Neural progenitor cell (in vitro differentiated cells): ENCODE data around the gene TRNAU1AP. TPM values are rescaled to one million over a fixed set of nuclear protein-coding genes. Genes with fewer than 3 reads are reported as not detected.
"Not testable (repeated sequence)": the region's sequence is repeated elsewhere in the genome, so short reads cannot be mapped to it uniquely, and the experiment has no call there.

Experiments used
- DNase-seq: peaks from one replicate; pipeline ENCODE4 v3.0.0-alpha.2; 2016; ENCODE audit warnings: low spot score
- H2AFZ ChIP-seq: fragments of 200-600 bp; sonication (generic); replicated peaks from 2 replicates; pipeline ENCODE4 v1.6.1; 2016; ENCODE audit warnings: antibody characterized with exemption
- H3F3A ChIP-seq: fragments of 200-600 bp; sonication (generic); 2 replicates; pipeline ENCODE4 v1.6.1; 2016; ENCODE audit warnings: antibody characterized with exemption, low read depth
- H3K27ac ChIP-seq: fragments of 200-600 bp; sonication (generic); 2 replicates; pipeline ENCODE4 v1.5.1; 2016; ENCODE audit warnings: mild to moderate bottlenecking
- H3K27me3 ChIP-seq: fragments of 200-600 bp; sonication (generic); 2 replicates; pipeline ENCODE4 v1.6.1; 2016; ENCODE audit warnings: mild to moderate bottlenecking, moderate library complexity
- H3K36me3 ChIP-seq: fragments of 200-600 bp; sonication (generic); 2 replicates; pipeline ENCODE4 v1.5.1; 2016
- H3K4me1 ChIP-seq: fragments of 200-600 bp; sonication (generic); 2 replicates; pipeline ENCODE4 v1.6.1; 2016; ENCODE audit warnings: mixed run types
- H3K4me2 ChIP-seq: fragments of 200-600 bp; sonication (generic); 2 replicates; pipeline ENCODE4 v1.6.1; 2016
- H3K4me3 ChIP-seq: fragments of 200-600 bp; sonication (generic); 2 replicates; pipeline ENCODE4 v1.5.1; 2016
- H3K79me2 ChIP-seq: fragments of 200-600 bp; sonication (generic); 2 replicates; pipeline ENCODE4 v1.6.1; 2016; ENCODE audit warnings: low read depth
- H3K9ac ChIP-seq: fragments of 200-600 bp; sonication (generic); 2 replicates; pipeline ENCODE4 v1.6.1; 2016
- H3K9me3 ChIP-seq: fragments of 200-600 bp; sonication (generic); 2 replicates; pipeline ENCODE4 v1.5.1; 2016; ENCODE audit warnings: low read depth
- H4K20me1 ChIP-seq: fragments of 200-600 bp; sonication (generic); 2 replicates; pipeline ENCODE4 v1.6.1; 2016; ENCODE audit warnings: low read depth
- H3K27ac Mint-ChIP-seq: 3 replicates; pipeline ENCODE4 v1.8.0; 2021; ENCODE audit warnings: mixed read lengths
- H3K27me3 Mint-ChIP-seq: 2 replicates; pipeline ENCODE4 v1.8.0; 2022; ENCODE audit warnings: low read depth, mild to moderate bottlenecking, inconsistent platforms, moderate library complexity, mixed read lengths; ENCODE audit not compliant: insufficient read depth
- H3K36me3 Mint-ChIP-seq: 3 replicates; pipeline ENCODE4 v1.8.0; 2021; ENCODE audit warnings: mixed read lengths
- H3K4me1 Mint-ChIP-seq: 3 replicates; pipeline ENCODE4 v1.8.0; 2021; ENCODE audit warnings: mixed read lengths
- H3K4me3 Mint-ChIP-seq: 3 replicates; pipeline ENCODE4 v1.8.0; 2021; ENCODE audit warnings: mild to moderate bottlenecking, moderate library complexity, mixed read lengths
- H3K9me3 Mint-ChIP-seq: 3 replicates; pipeline ENCODE4 v1.8.0; 2020; ENCODE audit warnings: mixed read lengths
- CTCF ChIP-seq: fragments of 200-600 bp; sonication (generic); IDR thresholded peaks from 2 replicates; pipeline ENCODE4 v1.5.1; 2017; ENCODE audit warnings: antibody characterized with exemption, mild to moderate bottlenecking
- EZH2 ChIP-seq: fragments of 200-600 bp; sonication (generic); IDR thresholded peaks from 2 replicates; pipeline ENCODE4 v1.6.1; 2017; ENCODE audit warnings: antibody characterized with exemption, mild to moderate bottlenecking, moderate library complexity
- EZH2phosphoT487 ChIP-seq: fragments of 200-600 bp; sonication (generic); IDR thresholded peaks from 2 replicates; pipeline ENCODE4 v1.6.1; 2017; ENCODE audit warnings: antibody characterized with exemption
- total RNA-seq: library from RNA; depleted of rRNA; stranded (reverse); fragments of >200 nt; gene quantifications from 2 replicates; pipeline ENCODE4 v1.2.3, GENCODE V29; 2015; ENCODE audit warnings: low replicate concordance

TRNAU1AP gene
- total RNA-seq, 1 donor from 2014 or later: 43.9 TPM

GRCh38 chr1:28566931-28567330 is 14.0 kb downstream of the TRNAU1AP start:
- Histone ChIP-seq H3K36me3 (no peaks in the 10 kb centered on the region), H3K9ac (no peak overlapping the region), H4K20me1 (no peaks in the 10 kb centered on the region), H3K4me2 (no peak overlapping the region), H3K27ac (no peak overlapping the region), H3K9me3 (no peaks in the 10 kb centered on the region), H3K27me3 (no peaks in the 10 kb centered on the region), H3K79me2 (no peaks in the 10 kb centered on the region), H3K4me3 (no peak overlapping the region), H2AFZ (no peak overlapping the region), H3F3A (no peaks in the 10 kb centered on the region), H3K4me1 (no peaks in the 10 kb centered on the region)
- H3K36me3 Mint-ChIP-seq: peaks cover 15% of the 10 kb centered on the region
- H3K4me3 Mint-ChIP-seq: no peak overlapping the region
- no peak for DNase-seq
- peaks cover 2% of the 10 kb centered on the region for H3K27me3 Mint-ChIP-seq
- no peaks in the 10 kb centered on the region for H3K9me3 Mint-ChIP-seq
- TF ChIP-seq EZH2phosphoT487 (no peak), CTCF (no peak), EZH2 (no peak)
- no peaks in the 10 kb centered on the region for H3K4me1 Mint-ChIP-seq
- H3K27ac Mint-ChIP-seq: peak overlapping the region; percentile 25

DNA sequence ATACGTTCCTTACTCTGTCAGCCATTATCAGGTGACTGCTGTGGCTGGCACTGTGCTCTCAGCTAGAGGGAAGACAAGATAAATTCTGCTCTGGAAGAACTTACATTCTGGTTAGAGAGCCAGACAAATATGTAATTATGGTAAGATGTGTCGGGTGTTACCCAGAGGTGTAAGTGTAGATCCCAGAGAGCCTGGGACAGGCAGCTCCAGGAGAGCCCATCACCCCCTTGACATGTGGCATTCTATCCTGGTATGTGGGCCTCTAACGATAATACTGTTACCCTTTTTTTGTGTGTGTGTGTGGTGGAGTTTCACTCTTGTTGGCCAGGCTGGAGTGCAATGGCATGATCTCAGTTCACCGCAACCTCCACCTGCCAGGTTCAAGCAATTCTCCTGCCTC is 19.0 kb downstream of the TRNAU1AP start:
- Mint-ChIP-seq H3K27ac (no peak overlapping the region), H3K4me3 (no peak overlapping the region), H3K27me3 (no peaks in the 10 kb centered on the region), H3K36me3 (peaks cover 16% of the 10 kb centered on the region), H3K4me1 (no peaks in the 10 kb centered on the region), H3K9me3 (no peaks in the 10 kb centered on the region)
- H3F3A ChIP-seq: peaks cover 9% of the 10 kb centered on the region
- H3K4me3 ChIP-seq: no peak overlapping the region
- no peaks in the 10 kb centered on the region for H3K9me3 ChIP-seq
- H3K4me1 ChIP-seq: no peaks in the 10 kb centered on the region
- H3K27ac ChIP-seq: no peak overlapping the region
- no peak overlapping the region for H3K9ac ChIP-seq
- H3K79me2 ChIP-seq: no peaks in the 10 kb centered on the region
- no peak overlapping the region for H3K4me2 ChIP-seq
- no peaks in the 10 kb centered on the region for H3K36me3 ChIP-seq
- no peak for TF ChIP-seq CTCF
- TF ChIP-seq EZH2phosphoT487: no peak
- no peak for TF ChIP-seq EZH2
- no peak overlapping the region for H2AFZ ChIP-seq
- no peaks in the 10 kb centered on the region for H4K20me1 ChIP-seq
- no peak for DNase-seq
- H3K27me3 ChIP-seq: no peaks in the 10 kb centered on the region

DNA sequence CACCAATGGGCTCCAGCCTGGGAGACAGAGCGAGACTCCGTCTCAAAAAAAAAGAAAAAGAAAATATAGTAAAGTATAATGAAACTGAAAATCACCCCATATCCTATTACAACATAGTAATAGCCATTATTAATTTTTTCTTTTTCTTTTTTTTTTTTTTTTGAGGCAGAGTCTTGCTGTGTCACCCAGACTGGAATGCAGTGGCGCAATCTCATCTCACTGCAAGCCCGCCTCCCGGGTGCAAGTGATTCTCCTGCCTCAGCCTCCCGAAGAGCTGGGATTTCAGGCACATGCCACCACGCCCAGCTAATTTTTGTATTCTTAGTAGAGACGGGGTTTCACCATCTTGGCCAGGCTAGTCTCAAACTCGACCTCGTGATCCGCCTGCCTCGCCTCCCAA is 20.0 kb downstream of the TRNAU1AP start:
- H3K27ac Mint-ChIP-seq, H3K4me3 Mint-ChIP-seq, H3K4me2 ChIP-seq, DNase-seq, H3K4me1 Mint-ChIP-seq, H3K27ac ChIP-seq, H3K9me3 ChIP-seq, H3K27me3 Mint-ChIP-seq, H2AFZ ChIP-seq, H3K27me3 ChIP-seq, H3K36me3 ChIP-seq, H3K4me3 ChIP-seq, H4K20me1 ChIP-seq, H3K9ac ChIP-seq, H3K79me2 ChIP-seq, H3K4me1 ChIP-seq, H3K9me3 Mint-ChIP-seq: not testable (repeated sequence)
- peaks cover 19% of the 10 kb centered on the region for H3F3A ChIP-seq
- H3K36me3 Mint-ChIP-seq: peaks cover 14% of the 10 kb centered on the region

GRCh38 chr1:28573564-28573963 is 20.7 kb downstream of the TRNAU1AP start:
- peaks cover 3% of the 10 kb centered on the region for H4K20me1 ChIP-seq
- Mint-ChIP-seq H3K27me3 (no peaks in the 10 kb centered on the region), H3K27ac (no peak overlapping the region), H3K9me3 (no peaks in the 10 kb centered on the region), H3K36me3 (peaks cover 15% of the 10 kb centered on the region), H3K4me3 (no peak overlapping the region), H3K4me1 (no peaks in the 10 kb centered on the region)
- H3K4me3 ChIP-seq: no peak overlapping the region
- no peaks in the 10 kb centered on the region for H3K27me3 ChIP-seq
- peaks cover 26% of the 10 kb centered on the region for H3F3A ChIP-seq
- TF ChIP-seq EZH2phosphoT487 (no peak), CTCF (no peak)
- H3K9me3 ChIP-seq: no peaks in the 10 kb centered on the region
- no peaks in the 10 kb centered on the region for H3K4me1 ChIP-seq
- no peak overlapping the region for H3K4me2 ChIP-seq
- no peak overlapping the region for H3K9ac ChIP-seq
- no peaks in the 10 kb centered on the region for H3K79me2 ChIP-seq
- no peaks in the 10 kb centered on the region for H3K36me3 ChIP-seq
- no peak for DNase-seq
- no peak overlapping the region for H3K27ac ChIP-seq
- H2AFZ ChIP-seq: no peak overlapping the region
